K562 (cell line): Measurements from ENCODE around the gene FBXO8. TPM values are rescaled to one million over a fixed set of nuclear protein-coding genes. Genes with fewer than 3 reads are reported as not detected.

Source experiments
- ATAC-seq: fragments of 200-7000 bp; cut with Tn5 transposase; 3 replicates; pipeline ENCODE4 v1.9.1; 2020; ENCODE audit warnings: moderate library complexity
- BruUV-seq: library from RNA; stranded (reverse); fragments of 400-500 nt; replicated peaks from 2 replicates; lab custom pipeline; 2021; lab: Mats Ljungman, UMichigan
- CTCF ChIA-PET: fragments of 300-600 bp; formaldehyde crosslinking; extraction: SDS; loops from one replicate; lab custom pipeline; 2021; ENCODE audit warnings: low intra/inter-chr PET ratio; lab: Yijun Ruan, JAX
- POLR2A ChIA-PET: fragments of 300-600, 350-650 bp; sonication (Branson Sonifier 250); formaldehyde crosslinking; extraction: SDS; loops from one replicate; lab custom pipeline; 2021; ENCODE audit warnings: antibody characterized with exemption, inconsistent platforms; lab: Yijun Ruan, JAX
- DNase-seq, 4 experiments: peaks; one replicate each; pipeline versions ENCODE4 v3.0.0 to v3.0.0-alpha.2; 2011 to 2018; ENCODE audit warnings: low spot score in 3 of 4, mixed read lengths in 3 of 4; ENCODE audit errors: extremely low read depth in 1 of 4
- FAIRE-seq: peaks from 2 replicates; lab custom pipeline; 2011; peaks lifted over from hg19 to GRCh38; lab: Jason Lieb, UNC
- H2AFZ ChIP-seq: 2 replicates; pipeline ENCODE4 v1.6.0; 2011; ENCODE audit warnings: low read depth, low read length, control low read depth, inconsistent platforms
- H3K27ac ChIP-seq: fragments of 200-600 bp; 3 replicates; pipeline ENCODE4 v1.8.0; 2011; ENCODE audit warnings: low read depth, mild to moderate bottlenecking, control low read depth, inconsistent platforms, low read length, moderate library complexity, mixed read lengths; ENCODE audit errors: extremely low read depth
- H3K27me3 ChIP-seq, 2 experiments: fragments of 300-600 bp in 1 of 2; 2 replicates in 1 of 2; 3 replicates in 1 of 2; pipeline versions ENCODE4 v1.6.0 to v1.8.0; 2011; ENCODE audit warnings: inconsistent platforms in 2 of 2, low read length in 2 of 2, mild to moderate bottlenecking in 1 of 2, mixed read lengths in 1 of 2, moderate library complexity in 1 of 2; ENCODE audit not compliant: control insufficient read depth in 2 of 2, insufficient read depth in 2 of 2
- H3K36me3 ChIP-seq: fragments of 300-600 bp; 3 replicates; pipeline ENCODE4 v1.8.0; 2011; ENCODE audit warnings: mild to moderate bottlenecking, low read length, inconsistent platforms; ENCODE audit not compliant: control insufficient read depth, insufficient read depth
- H3K4me1 ChIP-seq, 2 experiments: fragments of 200-600 bp in 1 of 2; replicated peaks in 1 of 2; 2 replicates in 1 of 2; 3 replicates in 1 of 2; pipeline versions ENCODE4 v1.5.1 to v1.8.0; 2011; ENCODE audit warnings: inconsistent platforms in 2 of 2, low read length in 2 of 2, mild to moderate bottlenecking in 1 of 2, mixed read lengths in 1 of 2, moderate library complexity in 1 of 2; ENCODE audit not compliant: control insufficient read depth in 2 of 2, insufficient read depth in 2 of 2
- H3K4me2 ChIP-seq: 2 replicates; pipeline ENCODE4 v1.6.1; 2011; ENCODE audit warnings: low read length, control low read depth, inconsistent platforms, mixed read lengths; ENCODE audit not compliant: insufficient read depth
- H3K4me3 ChIP-seq: fragments of 200-600 bp; sonication (generic), shearing (Covaris generic); 2 replicates; pipeline ENCODE4 v1.5.1; 2016; ENCODE audit warnings: control low read depth, inconsistent platforms
- H3K79me2 ChIP-seq: fragments of 200-600 bp; 3 replicates; pipeline ENCODE4 v1.8.0; 2011; ENCODE audit warnings: low read length, inconsistent platforms; ENCODE audit not compliant: control insufficient read depth, insufficient read depth
- H3K9ac ChIP-seq, 2 experiments: 2 replicates each; pipeline versions ENCODE4 v1.6.0 to v1.6.1; 2011; ENCODE audit warnings: low read depth in 2 of 2, low read length in 2 of 2, control low read depth in 1 of 2, inconsistent platforms in 1 of 2, mild to moderate bottlenecking in 1 of 2, mixed read lengths in 1 of 2; ENCODE audit not compliant: insufficient read depth in 1 of 2
- H3K9me1 ChIP-seq: one replicate; pipeline ENCODE4 v1.6.0; 2011; ENCODE audit warnings: inconsistent platforms, mild to moderate bottlenecking, low read length, moderate library complexity; ENCODE audit not compliant: control insufficient read depth, insufficient read depth
- H3K9me3 ChIP-seq: replicated peaks from 2 replicates; pipeline ENCODE4 v1.5.1; 2011; ENCODE audit warnings: low read depth, low read length, inconsistent platforms; ENCODE audit not compliant: control insufficient read depth, insufficient read depth
- H4K20me1 ChIP-seq: replicated peaks from 2 replicates; pipeline ENCODE4 v1.6.1; 2011; ENCODE audit warnings: low read length, inconsistent platforms, mixed read lengths; ENCODE audit not compliant: control insufficient read depth, insufficient read depth
- KAT8 ChIP-seq: fragments of 450-650 bp; IDR thresholded peaks from 2 replicates; pipeline ENCODE4 v1.6.1; 2016; ENCODE audit warnings: low read depth, mild to moderate bottlenecking
- KLF10 ChIP-seq: fragments of 250-450 bp; sonication (Bioruptor Pico); IDR thresholded peaks from 2 replicates; pipeline ENCODE4 v1.6.1; 2021; ENCODE audit warnings: matching md5 sums
- NCOR1 ChIP-seq: fragments of 450-650 bp; IDR thresholded peaks from 2 replicates; pipeline ENCODE4 v1.6.1; 2016; ENCODE audit warnings: mild to moderate bottlenecking, moderate library complexity
- SUPT5H ChIP-seq: fragments of 450-650 bp; IDR thresholded peaks from 2 replicates; pipeline ENCODE4 v1.6.1; 2016
- XRCC3 ChIP-seq: fragments of 450-650 bp; IDR thresholded peaks from 2 replicates; pipeline ENCODE4 v1.6.1; 2017; ENCODE audit warnings: mild to moderate bottlenecking, moderate library complexity
- ZNF408 ChIP-seq: fragments of 250-450 bp; sonication (Bioruptor Pico); IDR thresholded peaks from 2 replicates; pipeline ENCODE4 v1.4.0; 2020; ENCODE audit warnings: low read depth, mild to moderate bottlenecking, moderate library complexity
- ZNF589 ChIP-seq: fragments of 200-800 bp; sonication (Bioruptor generic); IDR thresholded peaks from 2 replicates; pipeline ENCODE4 v1.6.1; 2016; ENCODE audit warnings: low read depth, missing genetic modification characterization, missing compliant biosample characterization
- WGBS: fragments of 100-300 bp; shearing (Covaris generic); methylation state at CpG from one replicate; pipeline ENCODE4 v1.1.6; 2016; ENCODE audit warnings: low coverage, mixed read lengths; ENCODE audit not compliant: insufficient coverage; ENCODE audit errors: missing lambda C conversion rate; 5-methylcytosine and 5-hydroxymethylcytosine counted together
- in situ Hi-C: fragments of 300-500 bp; cut with MboI; formaldehyde crosslinking; loops from 4 replicates; pipeline ENCODE4 v1.15.0; 2018; ENCODE audit warnings: inconsistent platforms, mixed read lengths
- intact Hi-C: fragments of 100-400 bp; cut with micrococcal nuclease; formaldehyde crosslinking; loops from 2 replicates; pipeline ENCODE4 v1.14.2; 2022
- polyA plus RNA-seq, 8 experiments: library from polyadenylated mRNA; depleted of rRNA in 4 of 8; stranded (reverse) in 5 of 8; unstranded in 3 of 8; fragments of >200 nt; fragmentation: Nextera tagmentation in 2 of 8; fragmentation: Illumina TruSeq in 1 of 8; extraction: Ambion mirVana in 2 of 8; extraction: Trizol in 1 of 8; gene quantifications; 2 replicates each; pipeline versions ENCODE4 v1.2.1 to v1.2.3, GENCODE V29; 2011 to 2014; ENCODE audit warnings: inconsistent platforms in 1 of 8, missing spikeins in 1 of 8
- total RNA-seq, 7 experiments: library from RNA; depleted of rRNA in 6 of 7; stranded (reverse); fragments of >200 nt in 6 of 7; fragmentation: Illumina TruSeq in 2 of 7; extraction: Trizol in 2 of 7; gene quantifications; 2 replicates each; pipeline versions ENCODE4 v1.2.1 to v1.2.3, GENCODE V29; 2011 to 2021; ENCODE audit warnings: low replicate concordance in 1 of 7
- TF ChIP-seq, protein P1 (sequence below): fragments of 250-450 bp; sonication (Bioruptor Pico); IDR thresholded peaks from 2 replicates; pipeline ENCODE4 v1.5.0; 2021; ENCODE audit warnings: mild to moderate bottlenecking, moderate library complexity
- TF ChIP-seq, protein P2 (sequence below): fragments of 250-450 bp; sonication (Bioruptor Pico); IDR thresholded peaks from 2 replicates; pipeline ENCODE4 v1.5.0; 2022; ENCODE audit warnings: mild to moderate bottlenecking
- TF ChIP-seq, protein P3 (sequence below): fragments of 250-450 bp; sonication (Bioruptor Pico); IDR thresholded peaks from 2 replicates; pipeline ENCODE4 v1.4.0; 2020; ENCODE audit warnings: mild to moderate bottlenecking, moderate library complexity, borderline replicate concordance
- TF ChIP-seq, protein P4 (sequence below): fragments of 450-650 bp; IDR thresholded peaks from 2 replicates; pipeline ENCODE4 v1.6.1; 2016; ENCODE audit warnings: mild to moderate bottlenecking

Gene FBXO8
- total and polyA plus RNA-seq, 9 of the 15 experiments (the other 6 are each of a cell fraction or from before 2014, with no cell fraction given), result 12.9 to 27.1 (median 14.8) TPM

DNA sequence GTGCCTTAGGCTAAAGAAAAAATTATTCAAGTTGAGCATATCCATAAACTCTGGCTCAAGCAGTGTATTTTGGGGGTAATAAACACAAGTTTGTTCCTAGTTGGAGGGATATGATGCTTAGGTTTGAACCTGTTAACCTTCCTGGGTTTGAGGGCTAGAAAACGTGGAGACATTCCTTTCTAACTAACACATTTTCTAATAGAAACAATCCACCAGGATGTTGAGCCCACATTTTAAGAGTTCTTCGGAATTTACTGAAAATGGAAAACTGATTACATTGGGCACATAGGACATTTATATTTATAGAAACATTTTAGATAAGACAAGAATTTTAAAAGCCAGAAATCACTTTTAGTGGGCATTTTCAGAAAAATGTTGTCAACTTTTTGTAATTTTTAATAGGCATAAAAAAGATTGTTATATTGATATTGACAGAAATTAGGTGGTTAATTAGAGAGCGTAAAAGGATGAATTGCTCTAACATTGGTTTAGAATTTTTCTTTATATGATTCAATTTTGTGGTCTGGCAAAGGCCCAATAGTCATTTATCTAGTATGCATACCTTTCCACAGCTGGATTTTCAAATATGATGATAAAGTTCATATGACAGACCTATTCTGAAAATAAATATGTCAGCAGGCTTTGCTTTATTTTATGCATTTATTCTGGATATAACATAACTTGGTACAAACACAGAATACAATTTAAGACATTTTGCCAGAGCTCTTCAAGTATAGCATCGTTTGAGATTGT lies 49.5 kb upstream of the FBXO8 start:
- H3K9me3 ChIP-seq, result no peaks in the 10 kb centered on the region
- no peaks in the 10 kb centered on the region for H3K9me1 ChIP-seq
- in situ Hi-C loops, result no loop called here
- ChIA-PET POLR2A (interaction anchor here (0.7 kb wide), 1 partner anchor 18 kb away, joined by 3 read pairs; no protein-coding TSS in a partner anchor), CTCF (no interaction called here)
- FAIRE-seq (peak; percentile 15), ATAC-seq (no peak), DNase-seq (no peak)
- H3K27me3 ChIP-seq, result no peaks in the 10 kb centered on the region
- H3K36me3 ChIP-seq, result no peaks in the 10 kb centered on the region
- no peak overlapping the region for H3K27ac ChIP-seq
- no TSS peak for BruUV-seq
- H3K4me2 ChIP-seq, result no peak overlapping the region
- no peaks in the 10 kb centered on the region for H3K79me2 ChIP-seq
- intact Hi-C loops, result no loop called here
- no peak overlapping the region for H2AFZ ChIP-seq
- no peaks in the 10 kb centered on the region for H4K20me1 ChIP-seq
- no peak overlapping the region for H3K4me3 ChIP-seq
- H3K4me1 ChIP-seq, result peaks cover 0 to 4% of the 10 kb centered on the region in 2 experiments; a peak in 1 of 5 replicates
- WGBS, result 59% methylated on average over 4 of the region's 4 CpGs
- H3K9ac ChIP-seq, result no peak overlapping the region
- TF ChIP-seq KAT8 (no peak), SUPT5H (no peak), KLF10 (CRISPR knock-in tag) (no peak), NCOR1 (no peak), ZNF589 (CRISPR knock-in tag) (no peak), XRCC3 (no peak), ZNF408 (no peak)
- TF ChIP-seq, protein P1, sequence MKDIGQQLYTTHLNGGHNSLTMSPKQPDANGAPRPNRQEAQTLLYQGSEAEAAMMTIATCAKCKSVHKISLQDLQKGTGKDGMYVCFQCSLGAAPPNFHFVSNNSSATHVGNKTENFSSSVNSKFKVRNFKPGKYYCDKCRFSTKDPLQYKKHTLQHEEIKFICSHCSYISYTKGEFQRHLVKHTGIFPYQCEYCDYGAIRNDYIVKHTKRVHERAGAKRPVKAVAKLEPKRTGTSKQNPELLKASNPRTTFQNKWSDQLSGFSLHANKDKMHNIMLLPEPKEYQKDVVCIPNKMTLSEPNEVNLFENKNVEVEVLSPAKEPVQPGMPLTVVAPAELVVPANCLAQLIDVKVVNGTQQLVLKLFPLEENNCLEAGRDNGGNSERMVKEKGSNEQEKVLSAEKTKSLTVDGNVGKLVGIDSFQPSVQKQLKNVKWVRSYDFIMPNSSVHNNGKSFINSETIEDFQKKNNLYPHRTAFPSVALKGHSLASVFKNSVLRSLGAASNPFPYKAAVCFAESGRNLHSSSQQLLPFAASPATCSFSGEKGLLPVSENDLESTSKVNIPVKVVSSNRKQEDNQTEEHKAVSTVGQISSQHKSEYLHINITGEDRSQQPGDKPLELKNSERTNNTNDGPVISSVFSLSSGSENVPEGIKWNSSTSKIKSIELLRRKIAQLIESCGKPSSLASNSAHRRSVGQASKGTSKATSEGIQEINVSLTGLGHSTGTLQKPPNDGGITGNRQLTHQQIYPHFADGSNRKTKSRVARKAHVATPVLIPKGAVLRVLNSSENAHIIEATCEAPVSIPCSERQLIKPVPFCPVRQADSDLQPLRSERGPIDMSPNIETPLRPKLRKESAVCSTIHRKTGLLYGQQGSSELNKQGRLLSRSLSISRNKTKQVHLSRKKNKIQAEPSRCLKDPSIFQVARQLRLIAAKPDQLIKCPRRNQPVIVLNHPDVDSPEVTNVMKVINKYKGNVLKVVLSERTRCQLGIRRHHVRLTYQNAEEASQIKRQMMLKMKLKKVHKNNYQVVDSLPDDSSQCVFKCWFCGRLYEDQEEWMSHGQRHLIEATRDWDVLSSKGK (CRISPR knock-in tag), result no peak
- TF ChIP-seq, protein P2, sequence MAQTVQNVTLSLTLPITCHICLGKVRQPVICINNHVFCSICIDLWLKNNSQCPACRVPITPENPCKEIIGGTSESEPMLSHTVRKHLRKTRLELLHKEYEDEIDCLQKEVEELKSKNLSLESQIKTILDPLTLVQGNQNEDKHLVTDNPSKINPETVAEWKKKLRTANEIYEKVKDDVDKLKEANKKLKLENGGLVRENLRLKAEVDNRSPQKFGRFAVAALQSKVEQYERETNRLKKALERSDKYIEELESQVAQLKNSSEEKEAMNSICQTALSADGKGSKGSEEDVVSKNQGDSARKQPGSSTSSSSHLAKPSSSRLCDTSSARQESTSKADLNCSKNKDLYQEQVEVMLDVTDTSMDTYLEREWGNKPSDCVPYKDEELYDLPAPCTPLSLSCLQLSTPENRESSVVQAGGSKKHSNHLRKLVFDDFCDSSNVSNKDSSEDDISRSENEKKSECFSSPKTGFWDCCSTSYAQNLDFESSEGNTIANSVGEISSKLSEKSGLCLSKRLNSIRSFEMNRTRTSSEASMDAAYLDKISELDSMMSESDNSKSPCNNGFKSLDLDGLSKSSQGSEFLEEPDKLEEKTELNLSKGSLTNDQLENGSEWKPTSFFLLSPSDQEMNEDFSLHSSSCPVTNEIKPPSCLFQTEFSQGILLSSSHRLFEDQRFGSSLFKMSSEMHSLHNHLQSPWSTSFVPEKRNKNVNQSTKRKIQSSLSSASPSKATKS (CRISPR knock-in tag), result no peak
- TF ChIP-seq, protein P3, sequence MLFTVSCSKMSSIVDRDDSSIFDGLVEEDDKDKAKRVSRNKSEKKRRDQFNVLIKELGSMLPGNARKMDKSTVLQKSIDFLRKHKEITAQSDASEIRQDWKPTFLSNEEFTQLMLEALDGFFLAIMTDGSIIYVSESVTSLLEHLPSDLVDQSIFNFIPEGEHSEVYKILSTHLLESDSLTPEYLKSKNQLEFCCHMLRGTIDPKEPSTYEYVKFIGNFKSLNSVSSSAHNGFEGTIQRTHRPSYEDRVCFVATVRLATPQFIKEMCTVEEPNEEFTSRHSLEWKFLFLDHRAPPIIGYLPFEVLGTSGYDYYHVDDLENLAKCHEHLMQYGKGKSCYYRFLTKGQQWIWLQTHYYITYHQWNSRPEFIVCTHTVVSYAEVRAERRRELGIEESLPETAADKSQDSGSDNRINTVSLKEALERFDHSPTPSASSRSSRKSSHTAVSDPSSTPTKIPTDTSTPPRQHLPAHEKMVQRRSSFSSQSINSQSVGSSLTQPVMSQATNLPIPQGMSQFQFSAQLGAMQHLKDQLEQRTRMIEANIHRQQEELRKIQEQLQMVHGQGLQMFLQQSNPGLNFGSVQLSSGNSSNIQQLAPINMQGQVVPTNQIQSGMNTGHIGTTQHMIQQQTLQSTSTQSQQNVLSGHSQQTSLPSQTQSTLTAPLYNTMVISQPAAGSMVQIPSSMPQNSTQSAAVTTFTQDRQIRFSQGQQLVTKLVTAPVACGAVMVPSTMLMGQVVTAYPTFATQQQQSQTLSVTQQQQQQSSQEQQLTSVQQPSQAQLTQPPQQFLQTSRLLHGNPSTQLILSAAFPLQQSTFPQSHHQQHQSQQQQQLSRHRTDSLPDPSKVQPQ (CRISPR knock-in tag), result no peak
- TF ChIP-seq, protein P4, sequence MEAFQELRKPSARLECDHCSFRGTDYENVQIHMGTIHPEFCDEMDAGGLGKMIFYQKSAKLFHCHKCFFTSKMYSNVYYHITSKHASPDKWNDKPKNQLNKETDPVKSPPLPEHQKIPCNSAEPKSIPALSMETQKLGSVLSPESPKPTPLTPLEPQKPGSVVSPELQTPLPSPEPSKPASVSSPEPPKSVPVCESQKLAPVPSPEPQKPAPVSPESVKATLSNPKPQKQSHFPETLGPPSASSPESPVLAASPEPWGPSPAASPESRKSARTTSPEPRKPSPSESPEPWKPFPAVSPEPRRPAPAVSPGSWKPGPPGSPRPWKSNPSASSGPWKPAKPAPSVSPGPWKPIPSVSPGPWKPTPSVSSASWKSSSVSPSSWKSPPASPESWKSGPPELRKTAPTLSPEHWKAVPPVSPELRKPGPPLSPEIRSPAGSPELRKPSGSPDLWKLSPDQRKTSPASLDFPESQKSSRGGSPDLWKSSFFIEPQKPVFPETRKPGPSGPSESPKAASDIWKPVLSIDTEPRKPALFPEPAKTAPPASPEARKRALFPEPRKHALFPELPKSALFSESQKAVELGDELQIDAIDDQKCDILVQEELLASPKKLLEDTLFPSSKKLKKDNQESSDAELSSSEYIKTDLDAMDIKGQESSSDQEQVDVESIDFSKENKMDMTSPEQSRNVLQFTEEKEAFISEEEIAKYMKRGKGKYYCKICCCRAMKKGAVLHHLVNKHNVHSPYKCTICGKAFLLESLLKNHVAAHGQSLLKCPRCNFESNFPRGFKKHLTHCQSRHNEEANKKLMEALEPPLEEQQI, result no peak
